Tibial nerve (tissue), 4 donors: ENCODE data around the gene USP53. TPM values are rescaled to one million over a fixed set of nuclear protein-coding genes. Genes with fewer than 3 reads are reported as not detected.
A peak's percentile ranks its signal among the peaks of the same experiment; 100 is the strongest.

Experiments used
- DNase-seq, 2 donors: peaks; one replicate each; pipeline ENCODE4 v3.0.0-alpha.2; 2019; ENCODE audit warnings: low spot score in 2 of 2
- H3K27ac ChIP-seq, 4 donors: fragments of 200-600 bp; sonication (generic) in 3 of 4; one replicate each; pipeline ENCODE4 v1.5.1; 2017 to 2019; ENCODE audit warnings: mild to moderate bottlenecking in 1 of 4
- H3K27me3 ChIP-seq, 2 donors: fragments of 200-600 bp; sonication (generic) in 1 of 2; one replicate each; pipeline versions ENCODE4 v1.5.1 to v1.6.0; 2017 to 2019
- H3K36me3 ChIP-seq, 3 donors: fragments of 200-600 bp; sonication (generic); one replicate each; pipeline ENCODE4 v1.5.1; 2018 to 2019
- H3K4me1 ChIP-seq, 4 donors: fragments of 200-600 bp; sonication (generic) in 3 of 4; one replicate each; pipeline ENCODE4 v1.5.1; 2017 to 2019
- H3K4me3 ChIP-seq, 4 donors: fragments of 200-600 bp; sonication (generic) in 3 of 4; one replicate each; pipeline ENCODE4 v1.5.1; 2017 to 2019; ENCODE audit warnings: mild to moderate bottlenecking in 1 of 4, moderate library complexity in 1 of 4
- H3K9me3 ChIP-seq, 4 donors: fragments of 200-600 bp; sonication (generic) in 3 of 4; one replicate each; pipeline ENCODE4 v1.5.1; 2017 to 2019
- EP300 ChIP-seq, 2 donors: sonication (generic); formaldehyde crosslinking; IDR thresholded peaks; one replicate each; pipeline ENCODE4 v1.6.1; 2017; ENCODE audit warnings: antibody characterized with exemption in 2 of 2, mild to moderate bottlenecking in 1 of 2
- POLR2A ChIP-seq, 2 donors: fragments of 450-650 bp; IDR thresholded peaks; one replicate each; pipeline ENCODE4 v1.6.1; 2017; ENCODE audit warnings: antibody characterized with exemption in 2 of 2, mild to moderate bottlenecking in 2 of 2, moderate library complexity in 2 of 2
- WGBS, 2 donors: methylation state at CpG; one replicate each; pipeline ENCODE4 v1.1.5; 2018; 5-methylcytosine and 5-hydroxymethylcytosine counted together
- total RNA-seq, 4 donors: library from RNA; depleted of rRNA; stranded (reverse); fragments of >200 nt; gene quantifications; one replicate each; pipeline ENCODE4 v1.1.0, GENCODE V29; 2016
- TF ChIP-seq, protein P1 (sequence below), 5 experiments: fragments of 200-600 bp in 3 of 5; fragments of 450-650 bp in 2 of 5; sonication (generic) in 3 of 5; IDR thresholded peaks; one replicate each; pipeline ENCODE4 v1.5.1; 2016 to 2019; ENCODE audit warnings: antibody characterized with exemption in 5 of 5, mild to moderate bottlenecking in 3 of 5, moderate library complexity in 2 of 5

The USP53 gene
- total RNA-seq, 4 donors from 2014 or later, result 549 to 892 (median 654) TPM

DNA sequence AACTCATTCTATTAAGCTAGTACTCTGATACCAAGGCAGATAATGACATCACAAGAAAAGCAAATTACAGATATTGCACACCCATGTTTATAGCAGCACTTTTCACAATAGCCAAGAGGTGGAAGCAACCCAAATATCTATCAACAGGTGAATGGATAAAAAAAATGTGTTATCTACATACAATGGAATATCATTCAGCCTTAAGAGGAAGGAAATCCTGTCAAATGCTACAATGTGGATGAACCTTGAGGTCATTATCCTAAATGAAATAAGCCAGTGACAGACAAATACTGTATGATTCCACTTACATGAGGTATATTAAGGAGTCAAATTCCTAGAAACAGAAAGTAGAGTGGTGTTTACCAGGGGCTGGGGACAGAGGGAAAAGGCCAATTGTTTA, 95.1 kb downstream of the USP53 start:
- Histone ChIP-seq H3K27ac (no peak overlapping the region), H3K4me1 (no peaks in the 10 kb centered on the region), H3K4me3 (no peak overlapping the region), H3K9me3 (no peaks in the 10 kb centered on the region), H3K36me3 (no peaks in the 10 kb centered on the region), H3K27me3 (no peaks in the 10 kb centered on the region)
- TF ChIP-seq, protein P1, sequence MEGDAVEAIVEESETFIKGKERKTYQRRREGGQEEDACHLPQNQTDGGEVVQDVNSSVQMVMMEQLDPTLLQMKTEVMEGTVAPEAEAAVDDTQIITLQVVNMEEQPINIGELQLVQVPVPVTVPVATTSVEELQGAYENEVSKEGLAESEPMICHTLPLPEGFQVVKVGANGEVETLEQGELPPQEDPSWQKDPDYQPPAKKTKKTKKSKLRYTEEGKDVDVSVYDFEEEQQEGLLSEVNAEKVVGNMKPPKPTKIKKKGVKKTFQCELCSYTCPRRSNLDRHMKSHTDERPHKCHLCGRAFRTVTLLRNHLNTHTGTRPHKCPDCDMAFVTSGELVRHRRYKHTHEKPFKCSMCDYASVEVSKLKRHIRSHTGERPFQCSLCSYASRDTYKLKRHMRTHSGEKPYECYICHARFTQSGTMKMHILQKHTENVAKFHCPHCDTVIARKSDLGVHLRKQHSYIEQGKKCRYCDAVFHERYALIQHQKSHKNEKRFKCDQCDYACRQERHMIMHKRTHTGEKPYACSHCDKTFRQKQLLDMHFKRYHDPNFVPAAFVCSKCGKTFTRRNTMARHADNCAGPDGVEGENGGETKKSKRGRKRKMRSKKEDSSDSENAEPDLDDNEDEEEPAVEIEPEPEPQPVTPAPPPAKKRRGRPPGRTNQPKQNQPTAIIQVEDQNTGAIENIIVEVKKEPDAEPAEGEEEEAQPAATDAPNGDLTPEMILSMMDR (IDR thresholded peaks at IDR 0.05), result no peak
- TF ChIP-seq POLR2A (IDR thresholded peaks at IDR 0.05) (no peak), EP300 (IDR thresholded peaks at IDR 0.05) (no peak)
- no peak for DNase-seq

- Histone ChIP-seq H3K9me3 (no peaks in the 10 kb centered on the region), H3K27ac (no peak overlapping the region), H3K4me1 (no peaks in the 10 kb centered on the region), H3K36me3 (no peaks in the 10 kb centered on the region), H3K4me3 (no peak overlapping the region), H3K27me3 (no peaks in the 10 kb centered on the region)
- TF ChIP-seq, protein P1 (IDR thresholded peaks at IDR 0.05), result no peak
- TF ChIP-seq POLR2A (IDR thresholded peaks at IDR 0.05), result no peak
- TF ChIP-seq EP300 (IDR thresholded peaks at IDR 0.05), result no peak
- no peak for DNase-seq
- WGBS, 2 donors, result 13 to 22% methylated on average over 1 of the region's 1 CpG
Observed at GRCh38 chr4:119310826-119311225, 98.3 kb downstream of the USP53 start.

DNA sequence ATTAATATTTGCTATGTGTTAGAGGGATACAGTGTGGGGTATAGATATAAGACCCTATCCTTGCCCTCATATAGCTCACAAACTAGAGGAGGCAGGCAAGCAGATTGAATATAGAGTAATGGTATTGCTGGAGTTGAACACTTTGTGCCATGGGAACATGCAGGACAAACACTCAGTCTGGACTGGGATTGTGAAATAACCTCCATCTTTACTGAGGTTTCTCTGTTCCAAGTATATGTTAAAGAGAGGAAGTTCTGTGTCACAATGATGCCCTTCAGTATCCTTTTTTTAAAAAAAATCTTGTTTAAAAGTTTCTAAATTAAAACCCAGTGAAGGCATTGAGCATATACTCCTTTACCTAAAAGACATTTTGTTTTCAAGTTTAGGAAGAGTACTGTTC, 100.7 kb downstream of the USP53 start:
- Histone ChIP-seq H3K4me3 (no peak overlapping the region), H3K9me3 (no peaks in the 10 kb centered on the region), H3K4me1 (no peaks in the 10 kb centered on the region), H3K27me3 (no peaks in the 10 kb centered on the region), H3K36me3 (no peaks in the 10 kb centered on the region), H3K27ac (no peak overlapping the region)
- no peak for DNase-seq
- TF ChIP-seq POLR2A (IDR thresholded peaks at IDR 0.05) (no peak), EP300 (IDR thresholded peaks at IDR 0.05) (no peak)
- TF ChIP-seq, protein P1 (IDR thresholded peaks at IDR 0.05), result no peak

DNA sequence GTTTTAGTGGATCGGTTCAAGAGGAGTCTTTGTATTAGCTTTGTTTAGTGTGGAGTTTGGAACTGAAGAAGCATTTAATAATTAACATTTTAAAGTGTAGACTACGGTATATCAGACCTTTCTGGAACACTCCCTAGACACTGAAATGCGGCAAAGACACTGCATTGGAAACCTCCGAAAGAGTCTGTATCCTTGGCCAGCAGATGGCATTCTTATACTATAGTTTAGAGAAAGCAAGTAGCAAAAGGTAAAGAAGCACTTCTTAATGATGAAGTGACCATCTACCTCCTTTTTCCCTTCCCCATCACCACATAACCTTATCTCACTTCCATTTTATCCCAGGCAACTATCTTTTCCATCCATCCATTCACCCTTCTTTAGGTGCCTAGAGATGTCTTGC, 101.8 kb downstream of the USP53 start:
- no peaks in the 10 kb centered on the region for H3K9me3 ChIP-seq
- H3K27ac ChIP-seq, result no peak overlapping the region
- H3K4me3 ChIP-seq, result no peak overlapping the region
- no peaks in the 10 kb centered on the region for H3K4me1 ChIP-seq
- DNase-seq, result peak in 1 of 2 donors; percentile 35
- WGBS, 2 donors, result 15 to 19% methylated on average over 4 of the region's 4 CpGs
- H3K36me3 ChIP-seq, result no peaks in the 10 kb centered on the region
- H3K27me3 ChIP-seq, result no peaks in the 10 kb centered on the region
- TF ChIP-seq POLR2A (IDR thresholded peaks at IDR 0.05) (no peak), EP300 (IDR thresholded peaks at IDR 0.05) (no peak)
- TF ChIP-seq, protein P1 (IDR thresholded peaks at IDR 0.05), result peak; percentile 17 to 48 (median 24)

DNA sequence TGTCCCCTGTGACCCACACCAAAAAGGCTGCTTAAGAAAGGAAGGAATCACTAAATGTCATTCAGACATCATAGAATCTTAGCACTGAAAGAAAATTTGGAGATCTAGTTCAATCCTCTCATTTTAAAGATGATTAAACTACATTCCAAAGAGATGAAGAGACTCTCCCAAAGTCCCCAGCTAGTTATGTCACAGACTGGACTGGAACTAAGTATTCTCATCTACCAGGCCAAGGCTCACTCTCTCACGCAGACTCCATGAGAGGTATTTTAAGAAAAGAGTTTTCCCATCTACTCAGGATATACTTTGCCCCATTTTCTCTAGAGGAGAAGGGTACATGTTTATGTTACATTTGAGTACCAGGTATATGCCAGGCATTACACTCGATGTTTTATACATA, 102.5 kb downstream of the USP53 start:
- Histone ChIP-seq H3K4me3 (no peak overlapping the region), H3K27me3 (no peaks in the 10 kb centered on the region), H3K27ac (no peak overlapping the region), H3K36me3 (no peaks in the 10 kb centered on the region), H3K4me1 (no peaks in the 10 kb centered on the region), H3K9me3 (no peaks in the 10 kb centered on the region)
- 72 to 77% methylated on average over 2 of the region's 2 CpGs for WGBS, 2 donors
- TF ChIP-seq EP300 (IDR thresholded peaks at IDR 0.05) (no peak), POLR2A (IDR thresholded peaks at IDR 0.05) (no peak)
- TF ChIP-seq, protein P1 (IDR thresholded peaks at IDR 0.05), result no peak
- DNase-seq, result no peak
